ENCODE results near the gene TSGA10IP.
A peak's percentile ranks its signal among the peaks of the same experiment; 100 is the strongest.

Gene TSGA10IP

DNA sequence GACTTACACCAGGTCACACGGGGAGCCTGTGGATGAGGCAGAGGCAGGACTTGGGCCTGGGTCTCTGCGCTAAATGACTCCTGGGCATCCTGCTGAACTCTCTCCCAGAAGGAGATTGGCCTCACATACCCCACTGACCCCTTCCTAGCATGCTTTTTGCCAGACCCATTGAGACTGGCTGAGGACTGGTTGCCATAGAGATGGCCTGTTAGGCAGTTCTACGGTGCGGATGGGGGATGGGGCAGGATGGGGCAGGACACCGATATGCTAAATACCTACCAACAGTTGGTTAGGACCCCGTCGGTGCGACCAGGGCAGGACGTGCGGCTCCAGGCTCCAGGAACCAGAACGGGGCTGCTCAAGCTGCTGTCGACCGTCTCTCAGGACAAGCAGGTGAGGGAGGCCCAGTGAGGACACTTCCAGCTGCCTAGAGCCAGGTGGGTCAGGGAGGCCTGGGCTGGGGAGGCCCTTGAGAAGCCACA, at the start of gene TSGA10IP:
TSS of gene TSGA10IP (plus strand) at position 51 of the 482 bp plus-strand sequence. CDS start at position 247, 196 bp downstream.
- no peak for DNase-seq

DNA sequence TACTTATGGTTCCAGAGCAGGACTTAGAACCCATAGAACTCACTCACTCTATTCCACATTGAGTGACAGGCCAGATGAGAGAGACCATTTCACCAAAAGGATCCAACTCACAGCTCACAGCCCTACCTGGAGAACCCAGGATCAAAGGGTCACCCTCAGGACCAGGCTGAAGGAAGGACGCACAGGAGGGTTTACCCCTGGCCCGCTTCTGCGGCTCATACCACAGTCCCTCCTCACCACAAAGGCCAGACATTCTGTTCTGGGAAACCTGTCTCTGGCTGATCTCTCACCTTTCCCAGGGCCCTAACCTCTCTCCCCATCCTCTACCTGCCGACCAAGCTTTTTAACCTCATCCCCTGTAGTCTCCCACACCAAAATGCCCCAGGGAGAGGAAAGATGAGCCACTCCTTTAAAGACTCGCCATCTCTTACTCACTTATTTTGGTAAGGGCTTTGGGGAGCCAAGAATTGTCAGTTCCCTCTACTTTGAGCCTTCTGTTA, 49.7 kb upstream of the TSGA10IP start:
- DNase-seq: no peak

DNA sequence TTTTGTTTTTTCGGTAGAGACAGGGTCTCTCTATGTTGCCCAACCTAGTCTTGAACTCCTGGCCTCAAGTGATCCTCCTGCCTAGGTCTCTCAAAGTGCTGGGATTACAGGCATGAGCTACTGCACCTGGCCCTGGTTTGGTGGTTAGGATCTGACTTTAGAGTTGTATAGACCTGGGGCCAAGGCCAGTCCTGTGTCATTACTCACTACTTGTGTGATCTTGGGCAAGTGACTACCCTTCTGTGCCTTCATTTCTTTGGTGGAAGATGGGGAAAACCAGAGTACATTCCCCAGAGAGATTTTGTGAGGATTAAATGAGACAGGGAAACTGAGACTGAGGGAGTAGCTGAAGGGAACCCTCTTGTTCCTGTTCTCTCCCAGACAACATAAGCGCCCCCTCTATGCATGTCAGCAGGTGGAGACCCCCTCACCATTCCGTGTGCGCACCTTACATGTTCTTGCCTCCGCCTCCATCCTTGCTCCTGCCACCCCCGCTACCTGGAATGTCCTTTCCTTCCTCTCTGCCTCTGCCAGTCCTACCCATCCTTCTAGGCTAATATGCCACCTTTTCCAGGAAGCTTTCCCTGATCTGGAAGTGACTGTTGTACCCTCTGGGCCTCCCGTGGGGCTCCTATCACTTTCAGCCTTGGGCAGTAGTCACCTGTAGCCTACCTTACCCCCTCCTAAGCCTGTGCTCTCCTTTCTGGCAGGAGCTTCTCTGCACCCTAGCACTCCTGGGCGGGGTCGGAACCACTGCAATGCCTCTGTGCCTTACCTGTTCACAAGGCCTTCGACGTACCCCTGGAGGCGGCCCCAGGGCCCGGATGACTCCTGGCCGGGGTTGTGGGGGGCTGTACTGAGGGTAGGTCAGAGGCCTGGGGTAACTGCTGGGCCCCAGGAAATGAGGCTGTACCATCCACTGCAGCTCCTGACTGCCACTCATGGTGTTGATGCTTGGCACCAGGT, 49.0 kb upstream of the TSGA10IP start:
- DNase-seq: no peak

DNA sequence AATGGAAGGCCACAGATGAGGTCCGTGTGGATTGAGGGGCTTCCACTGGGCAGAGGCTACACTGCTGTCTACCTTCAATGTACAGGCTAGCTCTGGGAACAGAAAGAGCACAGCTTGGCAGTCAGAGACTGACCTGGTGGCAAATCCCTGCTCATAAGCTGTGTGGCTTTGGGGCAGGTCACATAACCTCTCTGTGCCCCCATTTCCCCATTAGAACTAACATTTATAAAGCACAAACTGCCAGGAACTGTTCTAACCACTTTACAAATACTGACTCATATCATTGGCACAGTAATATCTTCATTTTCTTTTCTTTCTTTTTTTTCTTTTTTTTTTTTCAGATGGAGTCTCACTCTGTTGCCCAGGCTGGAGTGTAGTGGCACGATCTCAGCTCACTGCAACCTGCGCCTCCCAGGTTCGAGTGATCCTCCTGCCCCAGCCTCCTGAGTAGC, 48.2 kb upstream of the TSGA10IP start:
- no peak for DNase-seq

DNA sequence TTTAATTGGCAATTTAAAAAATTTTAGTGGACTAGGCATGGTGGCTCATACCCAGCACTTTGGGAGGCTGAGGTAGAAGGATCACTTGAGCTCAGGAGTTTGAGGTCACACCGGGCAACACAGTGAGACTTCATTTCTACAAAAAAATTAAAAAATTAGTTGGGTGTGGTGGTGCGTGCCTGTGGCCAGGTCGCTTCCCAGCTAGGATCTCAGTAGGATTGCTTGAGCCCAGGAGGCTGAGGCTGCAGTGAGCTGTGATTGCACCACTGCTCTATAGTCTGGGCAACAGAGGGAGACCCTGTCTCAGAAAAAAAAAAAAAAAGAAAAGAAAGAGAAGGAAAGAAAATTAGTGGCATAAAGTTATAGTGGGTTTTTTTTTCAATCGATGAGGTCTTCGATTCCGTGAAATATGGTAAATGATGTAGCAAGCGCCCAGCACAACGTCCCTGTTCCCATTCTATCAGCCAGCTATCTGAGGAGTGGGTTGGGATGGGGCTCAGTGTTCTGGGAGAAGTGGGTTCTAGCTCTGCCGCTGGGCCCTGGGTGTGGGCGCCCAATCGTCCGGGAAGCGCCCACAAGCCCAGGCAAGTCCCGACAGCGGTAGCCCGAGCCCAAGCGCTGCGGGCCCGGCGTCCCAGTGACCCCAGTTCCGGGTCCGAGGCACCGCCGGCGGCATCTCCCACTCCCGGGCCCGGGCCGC, 46.5 kb upstream of the TSGA10IP start:
- no peak for DNase-seq

DNA sequence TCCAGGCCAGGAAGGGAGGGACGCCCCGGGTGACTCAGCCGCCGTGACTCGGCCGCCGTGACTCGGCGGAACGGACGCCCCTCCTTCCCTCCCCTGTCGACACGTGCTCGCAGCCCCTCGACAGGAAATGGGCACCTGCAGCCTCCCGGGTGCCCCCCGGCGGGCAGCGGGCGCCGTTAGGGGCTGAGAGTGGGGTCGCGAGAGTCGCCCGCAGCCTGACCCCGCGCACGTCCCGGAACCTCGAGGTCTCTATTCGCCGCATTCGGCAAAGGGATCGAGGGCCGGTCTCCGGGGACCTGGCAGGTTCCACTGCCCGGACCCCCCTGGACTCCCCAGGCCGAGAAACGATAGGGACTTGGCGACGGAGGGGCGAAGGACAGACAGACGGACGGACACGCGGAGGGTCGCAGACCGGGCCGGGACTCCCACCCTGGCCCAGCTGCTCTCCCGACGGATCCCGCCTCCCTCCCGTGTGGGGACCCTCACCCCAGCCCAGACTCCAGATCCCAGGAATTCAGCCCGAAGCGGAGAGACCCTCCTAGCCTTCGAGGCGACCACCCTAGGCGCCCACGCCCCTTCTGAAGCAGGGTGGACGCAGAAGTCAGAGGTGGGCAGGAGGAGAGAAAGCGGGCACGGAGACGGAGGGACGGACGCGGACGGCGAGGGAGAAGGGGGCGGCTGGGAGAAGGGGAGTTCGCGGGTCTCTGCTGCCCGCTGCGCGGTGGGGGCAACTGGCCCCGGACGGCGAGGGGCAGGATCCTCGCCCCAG, 45.7 kb upstream of the TSGA10IP start:
- peak; percentile 32 to 64 for DNase-seq

DNA sequence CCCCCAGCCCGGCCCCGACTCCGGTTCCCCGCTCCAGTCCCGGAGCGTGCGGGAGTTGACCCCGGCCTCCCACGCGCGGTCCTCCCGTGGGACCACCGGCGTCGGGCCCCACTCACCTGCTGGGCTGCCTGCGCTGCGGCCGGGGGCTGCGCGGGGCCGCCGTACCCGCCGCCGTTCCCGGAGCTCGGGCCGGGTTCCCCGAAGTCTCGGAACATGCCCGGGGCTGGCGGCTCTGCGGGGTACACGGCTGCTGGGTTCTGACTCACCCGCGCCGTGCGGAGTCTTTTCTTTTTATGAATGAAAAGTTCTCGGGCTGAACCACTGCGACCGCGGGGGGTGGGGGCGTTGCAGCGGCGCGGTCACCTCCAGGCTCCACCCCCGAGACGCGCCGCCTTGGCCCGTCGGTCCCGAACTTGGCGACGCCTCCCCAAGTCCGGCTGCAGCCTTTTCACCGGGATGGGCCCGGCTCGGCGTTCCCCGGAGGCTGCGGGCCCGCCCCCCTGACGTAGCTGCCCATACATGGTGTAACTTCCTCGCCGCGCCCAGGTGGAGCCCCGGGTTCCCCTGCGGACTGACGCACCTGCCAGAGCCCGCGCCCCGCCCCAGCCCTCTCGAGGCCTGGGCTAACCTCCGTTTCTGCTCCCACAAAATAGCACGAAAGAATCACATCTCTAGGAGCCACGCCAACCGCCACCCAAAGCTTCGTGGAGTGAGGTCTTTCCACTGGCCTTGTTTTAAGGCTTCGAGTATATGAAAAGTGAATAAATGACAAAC, 45.0 kb upstream of the TSGA10IP start, which contains the start of gene FOSL1:
TSS of gene FOSL1 (minus strand) at position 264 of the 774 bp plus-strand sequence. CDS start at position 215, 49 bp downstream.
- peak; percentile 42 to 78 for DNase-seq

DNA sequence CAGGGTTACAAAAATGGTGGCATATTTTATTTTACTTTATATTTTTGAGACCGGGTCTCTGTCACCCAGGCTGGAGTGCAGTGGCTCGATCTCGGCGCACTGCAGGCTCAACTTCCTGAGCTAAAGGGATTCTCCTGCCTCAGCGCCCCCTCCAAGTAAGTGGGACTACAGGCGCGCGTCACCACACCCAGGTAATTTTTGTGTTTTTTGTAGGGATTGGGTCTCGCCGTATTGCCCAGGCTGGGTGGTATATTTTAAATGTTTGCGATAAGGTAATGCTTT, 44.4 kb upstream of the TSGA10IP start:
- DNase-seq: no peak

DNA sequence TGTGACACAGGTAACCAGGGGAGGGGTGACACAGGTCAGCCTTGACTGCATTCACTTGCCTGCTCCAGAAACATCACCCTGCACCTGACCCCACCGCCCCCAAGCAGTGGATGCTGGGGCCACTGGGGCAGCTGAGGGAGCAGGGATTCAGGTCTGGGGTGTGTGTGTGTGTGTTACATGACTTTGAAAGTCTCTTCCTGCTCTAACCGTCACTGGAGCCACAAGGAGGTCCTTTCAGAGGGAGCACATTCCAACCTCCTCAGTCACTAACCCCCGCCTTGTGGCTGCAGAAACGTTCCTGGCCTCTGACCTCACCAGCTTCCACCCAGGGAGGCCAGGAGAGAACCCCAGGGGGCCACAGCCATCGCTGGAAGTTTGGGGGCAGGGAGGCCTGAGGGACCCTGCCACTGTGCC, 42.2 kb upstream of the TSGA10IP start:
- DNase-seq: no peak

DNA sequence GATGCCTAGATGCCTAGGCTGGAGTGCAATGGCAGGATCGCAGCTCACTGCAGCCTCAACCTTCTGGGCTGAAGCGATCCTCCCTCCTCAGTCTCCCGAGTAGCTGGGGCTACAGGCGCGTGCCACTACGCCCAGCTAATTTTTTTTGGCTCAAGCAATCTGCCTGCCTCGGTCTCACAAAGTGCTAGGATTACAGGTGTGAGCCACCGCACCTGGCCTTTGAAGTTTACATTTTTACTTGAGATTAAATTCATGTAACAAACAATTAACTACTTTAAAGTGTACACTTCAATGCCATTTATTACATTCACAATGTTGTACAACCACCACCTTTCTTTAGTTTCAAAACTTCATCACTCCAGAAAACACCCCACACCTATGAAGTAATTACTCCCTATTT, 41.6 kb upstream of the TSGA10IP start:
- DNase-seq: no peak

DNA sequence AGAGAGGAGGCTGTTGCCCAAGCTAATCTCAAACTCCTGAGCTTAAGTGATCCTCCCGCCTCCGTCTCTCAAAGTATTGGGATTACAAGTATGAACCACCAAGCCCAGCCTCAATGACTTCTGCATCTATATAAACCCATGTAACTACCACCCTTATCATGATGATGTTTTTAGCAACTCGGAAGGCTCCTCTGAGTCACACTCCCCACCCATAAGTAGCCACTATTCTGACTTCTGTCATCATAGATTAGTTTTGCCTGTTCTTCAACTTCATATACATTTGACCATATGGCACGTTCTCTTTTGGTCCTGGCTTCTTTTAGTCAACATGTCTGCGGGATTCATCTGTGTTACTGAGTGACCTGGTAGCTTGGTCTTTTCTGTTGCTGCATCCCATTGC, 38.7 kb upstream of the TSGA10IP start:
- DNase-seq: no peak

DNA sequence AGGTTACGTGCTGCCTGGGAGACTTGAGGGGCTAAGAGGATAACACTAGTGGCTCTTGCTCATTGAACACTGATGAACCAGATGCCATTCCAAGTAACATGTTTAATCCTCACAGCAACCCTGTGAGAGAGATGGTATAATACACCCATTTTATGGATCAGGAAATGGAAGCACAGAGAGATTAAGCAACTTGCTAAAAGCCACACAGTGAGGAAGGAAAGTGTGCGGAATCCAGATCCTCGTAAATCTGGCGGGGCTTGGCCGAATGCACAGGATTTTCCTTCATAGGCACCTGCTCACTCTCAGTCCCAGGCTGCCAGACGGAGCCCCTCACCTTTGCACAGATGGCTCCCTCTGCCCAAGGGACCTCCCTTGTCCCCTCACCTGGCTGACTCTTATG, 37.4 kb upstream of the TSGA10IP start:
- no peak for DNase-seq

DNA sequence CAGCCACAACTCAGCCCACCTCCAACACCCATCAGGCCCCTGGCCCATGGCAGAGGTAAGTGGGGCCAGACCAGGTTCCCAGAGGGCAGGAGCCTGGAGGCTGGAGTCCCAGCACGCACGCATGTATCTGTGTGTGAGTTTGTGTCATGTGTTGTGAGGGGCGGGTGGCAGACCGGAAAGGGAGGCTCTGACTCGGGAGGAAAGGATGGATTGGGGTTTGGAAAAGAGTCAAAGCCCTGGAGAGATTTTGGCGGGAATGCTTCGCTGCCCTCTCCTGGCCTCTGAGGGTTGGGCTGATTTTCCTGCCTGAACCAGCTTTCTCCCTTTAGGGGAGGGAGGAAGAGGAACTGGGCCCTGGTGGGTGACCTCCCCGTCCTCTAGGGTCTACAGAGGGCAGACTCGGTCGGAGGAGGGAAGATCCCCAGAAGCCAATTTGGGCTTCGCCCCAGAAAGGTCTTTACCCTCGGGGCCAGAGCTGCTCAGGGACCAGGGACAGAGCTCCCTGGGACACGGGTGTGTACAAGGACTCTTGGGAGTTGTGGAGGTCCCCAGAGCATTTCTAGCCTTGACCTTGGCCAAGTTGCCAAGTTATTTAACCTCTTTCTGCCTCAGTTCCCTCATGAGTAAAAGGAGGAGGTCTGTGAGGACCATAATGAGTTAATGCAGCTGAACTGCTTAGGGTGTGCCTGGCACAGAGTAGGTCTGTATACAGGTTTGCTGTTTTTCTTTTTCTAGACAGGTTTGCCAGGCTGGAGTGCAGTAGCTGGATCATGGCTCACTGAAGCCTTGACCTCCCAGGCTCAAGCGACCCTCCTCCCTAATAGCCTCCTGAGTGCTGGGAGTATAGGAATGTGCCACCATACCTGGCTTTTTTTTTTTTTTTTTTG, 33.4 kb upstream of the TSGA10IP start:
- DNase-seq: no peak

DNA sequence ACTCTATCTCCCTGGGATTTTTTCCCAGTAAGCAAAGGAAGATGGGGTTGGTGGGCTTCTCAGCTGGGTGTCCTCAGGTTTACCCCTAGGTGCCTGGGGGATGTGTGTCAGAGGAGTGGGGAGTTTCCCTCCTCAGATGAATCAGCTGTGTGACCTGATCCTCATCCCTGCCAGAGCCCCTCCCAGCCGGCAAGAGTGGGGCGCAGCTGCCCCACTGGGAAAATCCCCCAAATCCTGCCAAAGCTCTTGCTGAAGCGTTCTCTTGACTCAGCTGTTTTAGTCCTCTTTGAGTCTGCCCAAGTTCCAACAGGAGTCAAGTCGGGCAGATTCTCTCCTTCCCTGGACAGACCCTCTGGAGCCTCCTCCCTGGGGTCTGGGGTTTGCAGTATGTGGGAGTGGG, 32.4 kb upstream of the TSGA10IP start:
- DNase-seq: no peak

DNA sequence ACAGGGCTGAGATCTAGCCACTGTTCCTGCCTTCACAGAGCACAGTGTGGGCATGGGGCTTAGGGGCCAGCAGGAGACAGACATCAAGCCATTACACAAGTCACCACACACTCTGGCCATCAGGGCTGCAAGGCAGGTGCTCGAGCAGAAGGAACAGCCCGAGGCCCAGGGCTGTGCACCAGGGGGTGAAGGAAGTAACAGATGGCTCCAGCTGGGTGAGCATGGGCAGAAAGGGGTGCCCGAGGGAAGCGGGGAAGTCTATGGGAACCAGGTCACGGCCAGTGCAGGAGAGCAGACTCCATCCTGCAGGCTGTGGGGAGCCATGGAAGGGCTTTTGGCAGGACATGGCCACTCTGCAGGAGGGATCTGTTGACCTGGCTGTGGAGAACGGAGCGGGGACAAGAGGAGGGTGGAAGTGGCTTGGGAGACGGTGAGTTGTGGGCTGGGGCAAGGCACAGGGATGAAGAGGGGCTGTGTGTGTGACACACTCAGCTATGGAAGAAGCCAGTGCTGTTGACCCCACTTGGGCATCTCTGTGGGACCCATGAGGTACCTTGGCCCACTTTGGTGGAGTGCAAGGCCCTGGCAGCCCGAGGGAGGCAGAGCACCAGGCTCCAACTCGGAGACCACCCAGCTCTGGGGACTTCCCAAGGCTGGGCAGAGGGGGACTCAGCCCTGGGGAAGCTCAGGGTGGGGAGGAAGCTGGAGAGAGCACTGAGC, 30.0 kb upstream of the TSGA10IP start:
- no peak for DNase-seq

DNA sequence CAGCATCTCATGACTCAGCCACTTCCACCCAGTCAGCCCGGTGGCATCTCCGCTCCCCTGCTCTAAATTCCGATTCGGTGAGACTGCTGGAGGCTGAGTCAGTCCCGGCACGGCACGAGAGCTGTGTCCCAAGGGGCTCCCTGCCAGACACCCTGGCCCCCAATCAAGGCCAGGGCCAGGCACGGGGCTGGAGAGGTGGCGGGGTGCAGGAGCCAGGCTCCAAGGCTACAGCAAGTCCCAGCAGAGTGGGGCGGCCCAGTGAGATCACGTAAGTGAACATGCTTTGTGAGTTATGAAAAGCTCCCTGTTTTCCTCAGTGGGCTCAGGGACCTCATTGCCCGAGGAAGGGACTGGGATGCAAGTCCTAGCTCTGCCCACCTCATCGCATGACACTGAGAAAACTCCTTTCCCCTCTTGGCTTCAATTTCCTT, 29.4 kb upstream of the TSGA10IP start:
- DNase-seq: peak; percentile 52 to 86

DNA sequence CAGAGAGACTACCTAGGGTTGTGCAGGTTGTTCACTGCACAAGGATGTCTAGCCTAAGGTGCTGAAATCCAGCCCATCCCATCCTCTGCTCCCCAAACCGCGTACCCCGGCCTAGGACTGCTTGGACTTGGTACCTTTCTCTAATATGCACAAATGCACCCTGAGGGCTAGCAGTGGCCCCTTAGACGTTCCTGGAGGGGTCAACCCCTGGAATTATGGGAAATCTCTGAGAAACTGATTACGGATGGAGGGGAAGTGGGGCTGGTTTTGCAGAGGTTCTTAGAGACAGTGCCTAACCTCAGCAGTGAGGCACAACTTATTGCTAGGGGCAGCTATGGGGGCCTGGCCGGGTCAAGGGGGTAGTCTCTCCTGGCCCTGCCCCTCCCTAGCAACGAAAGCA, 28.9 kb upstream of the TSGA10IP start:
- DNase-seq: no peak

DNA sequence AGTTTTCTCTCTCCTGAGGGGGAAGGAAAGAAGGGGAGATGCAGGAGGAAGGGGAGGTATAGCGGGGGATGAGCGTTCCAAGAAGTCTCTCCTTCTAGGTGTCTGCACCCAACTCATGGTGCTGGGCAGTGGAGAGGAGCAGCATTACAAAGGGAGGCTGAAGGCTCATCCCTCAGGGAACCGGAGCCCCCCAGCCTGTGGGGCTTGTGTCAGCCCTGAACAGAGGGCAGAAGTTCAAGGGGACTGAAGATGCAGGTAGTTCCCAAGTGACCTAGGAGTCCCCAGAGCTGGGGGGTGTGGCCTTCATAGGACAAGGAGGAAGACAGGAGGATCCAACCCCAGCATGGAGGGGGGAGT, 28.2 kb upstream of the TSGA10IP start:
- no peak for DNase-seq

DNA sequence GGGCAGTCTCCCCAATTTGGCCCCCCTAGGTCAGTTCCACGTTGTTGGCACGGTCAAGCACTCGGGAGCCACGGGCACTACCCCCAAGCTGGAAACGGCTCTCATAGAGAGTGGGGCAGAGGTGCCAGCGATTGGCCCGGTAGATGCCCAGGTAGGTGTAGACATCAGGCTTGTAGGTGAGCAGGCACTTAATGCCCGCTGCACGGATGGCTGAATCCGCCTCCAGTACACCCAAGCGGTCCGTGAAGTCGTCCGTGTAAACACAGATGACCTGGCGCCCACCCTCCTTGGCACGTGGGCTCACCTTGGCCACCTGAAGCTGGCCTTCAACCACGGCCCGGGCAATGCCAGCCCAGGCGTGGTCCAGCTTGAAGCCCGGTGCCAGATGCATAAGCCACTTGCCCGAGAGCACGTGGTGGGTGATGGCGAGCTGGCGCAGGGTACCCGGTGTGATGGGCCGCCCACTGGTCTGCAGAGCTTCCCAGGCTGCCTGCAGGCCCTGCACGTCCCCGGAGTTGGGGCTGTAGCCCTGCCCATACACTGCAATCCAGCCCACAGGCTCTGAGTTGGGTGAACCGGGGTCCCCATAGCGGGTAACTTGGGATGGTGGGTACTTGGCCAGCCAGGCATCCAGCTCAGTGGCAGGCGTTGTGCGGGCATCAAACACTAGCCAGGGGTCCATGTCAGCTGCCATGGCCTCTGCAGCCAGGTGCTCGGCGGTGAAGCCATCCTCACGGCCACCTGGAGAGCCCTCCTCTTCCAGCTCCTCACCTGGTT, 27.7 kb upstream of the TSGA10IP start:
- DNase-seq: no peak
